Left kidney (tissue), 8 donors: Measurements from ENCODE around the gene RELN. TPM values are rescaled to one million over a fixed set of nuclear protein-coding genes. Genes with fewer than 3 reads are reported as not detected.
"Not testable (repeated sequence)": the region's sequence is repeated elsewhere in the genome, so short reads cannot be mapped to it uniquely, and the experiment has no call there.

ENCODE experiments used
- DNase-seq: peaks from one replicate; pipeline ENCODE4 v3.0.0-alpha.2; 2013
- long read RNA-seq, 8 donors: transcript quantifications; one replicate each; lab custom pipeline, GENCODE V29; 2026
- polyA plus RNA-seq: library from polyadenylated mRNA; unstranded; fragments of 120-200 nt; gene quantifications from one replicate; pipeline ENCODE4 v1.2.1, GENCODE V29; 2013; ENCODE audit not compliant: insufficient read length

RELN gene
- 21.8 TPM for polyA plus RNA-seq
- long read RNA-seq, donor 1 = 0 reads
- long read RNA-seq, donor 2 = 0 reads
- long read RNA-seq, donor 3 = 0 reads
- long read RNA-seq, donor 4 = 0 reads
- long read RNA-seq, donor 5 = 0 reads
- long read RNA-seq, donor 6 = 0 reads
- long read RNA-seq, donor 7 = 0 reads
- long read RNA-seq, donor 8 = 0 reads

- DNase-seq = peak; percentile 30
Observed at GRCh38 chr7:103989200-103989784, at the start of gene RELN. Gene RELN (minus strand): TSS chr7:103989658. CDS start chr7:103989356, 302 bp downstream.

GRCh38 chr7:104038136-104038535 lies 48.7 kb upstream of the RELN start:
- DNase-seq = no peak

GRCh38 chr7:104036889-104037288 lies 47.4 kb upstream of the RELN start:
- not testable (repeated sequence) for DNase-seq

GRCh38 chr7:104035351-104035750 lies 45.9 kb upstream of the RELN start:
- no peak for DNase-seq

GRCh38 chr7:104034679-104035078 lies 45.2 kb upstream of the RELN start:
- no peak for DNase-seq

- no peak for DNase-seq
Observed at GRCh38 chr7:104033837-104034236, 44.4 kb upstream of the RELN start.

- DNase-seq = no peak
Observed at GRCh38 chr7:104032486-104032885, 43.0 kb upstream of the RELN start.

GRCh38 chr7:104029765-104030164 lies 40.3 kb upstream of the RELN start:
- no peak for DNase-seq

GRCh38 chr7:104024632-104025031 lies 35.2 kb upstream of the RELN start:
- DNase-seq = no peak

GRCh38 chr7:104023100-104023499 lies 33.6 kb upstream of the RELN start:
- no peak for DNase-seq

- no peak for DNase-seq
Observed at GRCh38 chr7:104018425-104018824, 29.0 kb upstream of the RELN start.

- DNase-seq = no peak
Observed at GRCh38 chr7:104017001-104017400, 27.5 kb upstream of the RELN start.

- DNase-seq = no peak
Observed at GRCh38 chr7:104012835-104013234, 23.4 kb upstream of the RELN start.

- no peak for DNase-seq
Observed at GRCh38 chr7:104011829-104012228, 22.4 kb upstream of the RELN start.

GRCh38 chr7:104010052-104010909 lies 20.8 kb upstream of the RELN start:
- DNase-seq = no peak

GRCh38 chr7:104008107-104008506 lies 18.6 kb upstream of the RELN start:
- DNase-seq = no peak

GRCh38 chr7:104007614-104008013 lies 18.2 kb upstream of the RELN start:
- DNase-seq = no peak

GRCh38 chr7:104005197-104005596 lies 15.7 kb upstream of the RELN start:
- no peak for DNase-seq

GRCh38 chr7:103996639-103997038 lies 7.2 kb upstream of the RELN start:
- DNase-seq = no peak

- no peak for DNase-seq
Observed at GRCh38 chr7:103996017-103996551, 6.6 kb upstream of the RELN start.

- no peak for DNase-seq
Observed at GRCh38 chr7:103995554-103995953, 6.1 kb upstream of the RELN start.

GRCh38 chr7:103993551-103993950 lies 4.1 kb upstream of the RELN start:
- no peak for DNase-seq

- no peak for DNase-seq
Observed at GRCh38 chr7:103991406-103991805, 1.9 kb upstream of the RELN start.
